HG03354 (cell line): ENCODE results near the gene VDAC1.
"Not testable (repeated sequence)": the region's sequence is repeated elsewhere in the genome, so short reads cannot be mapped to it uniquely, and the experiment has no call there.

Experiments used
- ATAC-seq: cut with Tn5 transposase; IDR thresholded peaks from one replicate; pipeline ENCODE4 v1.9.1; 2021; ENCODE audit warnings: mild to moderate bottlenecking; ENCODE audit not compliant: unreplicated experiment, poor library complexity, severe bottlenecking

Gene VDAC1

GRCh38 chr5:133998807-133999206 is 6.0 kb downstream of the VDAC1 start:
- no peak for ATAC-seq

DNA sequence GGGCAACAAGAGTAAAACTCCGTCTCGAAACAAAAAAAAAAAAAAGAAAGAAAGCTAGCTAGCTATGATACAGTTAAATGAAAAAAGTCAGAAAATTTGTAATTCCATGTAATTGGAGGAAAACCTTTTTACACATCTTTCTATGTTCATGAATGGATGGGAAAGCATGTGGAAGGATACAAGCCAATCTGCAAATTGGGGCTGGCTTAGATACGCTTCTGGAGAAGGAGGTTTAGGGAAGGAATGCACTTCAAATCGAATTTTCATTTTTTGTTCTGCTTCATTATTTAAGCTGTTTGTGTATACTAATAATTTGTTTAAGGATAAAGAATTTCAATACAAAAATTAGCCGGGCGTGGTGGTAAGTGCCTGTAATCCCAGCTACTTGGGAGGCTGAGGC is 6.7 kb downstream of the VDAC1 start:
- no peak for ATAC-seq

DNA sequence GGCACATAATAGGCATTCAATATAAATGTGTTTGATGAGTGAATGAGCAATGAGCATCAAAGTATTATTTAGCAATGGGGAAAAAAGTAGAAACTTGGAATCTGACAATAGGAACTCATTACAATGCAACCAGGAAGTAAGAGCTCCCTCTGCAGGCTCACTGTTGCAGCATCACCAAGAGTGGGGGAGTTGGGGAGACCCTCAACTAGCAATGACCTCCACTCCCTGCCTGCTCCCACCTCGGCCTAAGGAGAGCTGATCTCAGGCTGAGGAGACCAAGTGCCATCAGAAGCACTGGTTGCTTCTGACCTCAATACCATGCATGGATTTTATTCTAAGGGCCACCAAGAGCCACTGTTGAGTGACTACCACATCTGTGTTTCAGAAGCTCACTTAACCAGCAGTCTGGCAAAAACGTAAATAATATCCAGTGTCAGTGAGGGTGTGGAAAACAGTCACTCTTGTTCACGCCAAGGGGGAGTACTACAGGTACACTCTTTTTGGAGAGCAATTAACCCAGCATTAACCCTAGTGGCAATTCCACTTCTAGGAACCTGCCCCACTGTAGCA is 8.0 kb downstream of the VDAC1 start:
- no peak for ATAC-seq

DNA sequence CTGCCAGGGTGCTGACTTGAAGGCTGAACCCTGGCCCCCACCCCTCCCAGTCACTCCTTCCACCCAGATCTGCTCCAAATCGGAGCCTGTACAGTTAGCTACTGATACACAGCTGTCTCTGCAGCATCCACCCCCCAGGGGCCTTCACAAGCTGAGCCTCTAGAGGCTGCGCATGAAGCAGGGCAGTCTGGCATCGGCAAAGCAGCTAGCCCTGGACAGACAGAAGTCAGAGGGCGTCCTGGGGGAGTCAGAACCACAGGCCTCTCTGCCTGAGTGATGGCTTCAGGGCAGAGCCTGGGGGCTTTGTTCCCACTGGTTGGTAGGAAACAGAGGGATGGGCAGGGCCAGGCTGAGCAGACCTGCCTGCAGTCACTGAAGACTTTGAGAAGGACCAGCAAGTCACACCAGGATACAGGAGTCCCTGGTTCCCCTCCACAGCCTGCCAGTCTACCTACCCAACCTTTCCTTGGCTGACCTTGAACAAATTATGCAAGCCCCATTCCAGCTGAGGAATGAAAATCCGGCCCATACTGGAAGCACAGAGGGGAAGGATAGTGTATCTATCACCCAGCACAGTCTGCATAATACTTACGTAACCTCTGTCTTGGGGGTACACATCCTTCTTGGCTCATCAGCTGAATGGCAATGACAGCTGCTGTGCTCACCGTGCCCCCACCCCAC is 8.8 kb downstream of the VDAC1 start:
- ATAC-seq: no peak

DNA sequence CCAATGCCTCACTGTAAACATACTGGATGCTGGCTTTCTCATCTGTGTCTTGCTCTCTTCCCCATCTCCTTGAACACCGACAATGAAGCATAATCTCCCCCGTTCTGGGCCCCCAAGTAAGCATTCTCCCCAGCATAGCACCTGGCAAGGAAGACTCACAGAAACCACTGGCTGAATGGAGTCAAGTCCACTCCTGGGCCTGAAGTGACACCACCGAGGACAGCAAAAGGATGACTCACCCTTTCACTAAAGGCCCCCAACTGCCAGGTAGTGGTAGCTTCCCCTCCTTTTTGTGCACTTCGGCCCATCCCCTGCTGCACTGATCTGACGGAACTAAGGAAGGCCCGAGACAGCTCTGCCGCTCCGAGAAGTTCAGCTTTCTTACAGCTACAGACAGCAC is 9.4 kb downstream of the VDAC1 start:
- no peak for ATAC-seq

DNA sequence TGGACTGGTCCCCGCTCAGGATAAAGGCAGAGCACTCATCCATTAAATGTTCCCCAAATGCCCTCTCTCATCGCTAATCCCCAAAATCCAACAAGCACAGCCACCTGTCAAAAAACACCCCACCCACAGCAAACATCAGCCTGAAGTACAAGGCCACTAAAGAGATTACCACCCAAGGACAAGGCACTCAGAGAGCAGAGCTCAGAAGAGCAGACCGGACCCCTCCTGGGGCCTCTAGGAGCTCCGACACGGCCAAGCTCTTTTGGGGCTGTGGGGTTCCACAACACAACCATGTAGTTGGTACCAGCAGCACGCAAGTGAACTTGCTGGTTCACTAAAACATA is 9.8 kb downstream of the VDAC1 start:
- no peak for ATAC-seq

- no peak for ATAC-seq
Measured at GRCh38 chr5:133994297-133994989, 10.3 kb downstream of the VDAC1 start.

- ATAC-seq: no peak
Measured at GRCh38 chr5:133993185-133993936, 11.4 kb downstream of the VDAC1 start.

DNA sequence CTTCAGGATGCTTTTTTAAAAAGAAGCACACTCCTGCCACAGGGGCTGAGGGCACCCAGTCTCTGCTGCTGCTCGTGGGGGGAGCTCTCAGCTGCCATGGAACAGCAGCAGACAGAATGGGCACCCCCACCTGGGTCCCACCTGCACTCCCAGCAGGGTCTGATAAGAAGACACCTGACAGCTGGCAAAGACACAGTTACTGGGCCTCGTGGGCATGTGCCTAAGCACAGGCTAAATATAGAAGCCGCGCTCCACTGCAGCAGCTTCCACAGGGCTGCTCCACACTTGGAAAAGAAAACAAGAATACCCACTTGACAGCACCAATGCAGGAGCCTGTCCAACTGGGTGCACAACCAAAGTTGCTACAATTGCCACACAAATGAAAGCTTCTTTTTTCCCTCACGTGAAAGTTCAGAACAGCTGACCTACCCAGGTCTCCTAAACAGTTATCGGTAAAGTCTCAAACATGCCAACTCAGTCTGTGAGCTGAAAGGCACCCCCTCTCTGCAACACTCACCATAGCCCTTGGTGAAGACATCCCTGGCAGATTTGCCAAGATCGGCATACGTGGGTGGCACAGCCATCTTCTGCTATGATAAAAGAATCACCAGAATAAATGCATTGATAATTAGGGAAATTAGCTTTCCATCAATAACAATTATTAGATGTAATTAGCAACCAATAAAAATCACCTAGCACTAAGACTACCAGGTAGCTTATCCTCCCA is 12.2 kb downstream of the VDAC1 start:
- no peak for ATAC-seq

DNA sequence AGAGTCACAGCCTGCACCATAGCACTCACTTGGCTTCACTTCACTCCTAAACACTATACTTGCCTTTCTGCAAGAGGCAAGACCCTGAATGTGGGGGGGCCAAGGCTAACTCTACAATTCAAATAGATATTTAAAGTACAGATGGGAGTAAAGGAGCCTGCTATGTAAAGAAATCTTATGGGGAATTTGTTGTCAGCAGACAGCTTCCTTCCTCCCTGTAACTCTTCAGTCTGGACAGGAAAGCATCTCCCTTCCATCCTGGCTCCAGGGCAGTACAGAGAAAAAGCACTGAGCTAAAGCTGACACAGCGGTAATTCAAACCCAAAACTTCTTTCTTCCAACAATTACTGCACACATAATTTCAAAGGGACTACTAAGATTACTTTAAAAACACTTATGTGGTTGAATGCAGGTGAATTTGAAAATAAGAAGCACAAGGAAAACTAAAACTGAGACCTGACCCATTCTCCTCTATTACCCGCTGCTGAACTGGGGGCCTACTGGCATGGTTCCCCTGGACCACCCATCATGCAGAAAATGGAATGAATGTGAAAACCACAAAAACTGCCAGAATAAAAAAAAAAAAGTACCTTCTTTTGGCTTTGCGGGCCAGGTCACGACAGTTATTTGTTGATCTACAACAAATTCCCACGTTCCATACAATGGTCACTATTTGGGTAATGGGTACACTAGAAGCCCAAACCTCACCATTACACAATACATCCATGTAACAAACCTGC is 13.4 kb downstream of the VDAC1 start:
- no peak for ATAC-seq

- no peak for ATAC-seq
Measured at GRCh38 chr5:133990396-133990795, 14.4 kb downstream of the VDAC1 start.

DNA sequence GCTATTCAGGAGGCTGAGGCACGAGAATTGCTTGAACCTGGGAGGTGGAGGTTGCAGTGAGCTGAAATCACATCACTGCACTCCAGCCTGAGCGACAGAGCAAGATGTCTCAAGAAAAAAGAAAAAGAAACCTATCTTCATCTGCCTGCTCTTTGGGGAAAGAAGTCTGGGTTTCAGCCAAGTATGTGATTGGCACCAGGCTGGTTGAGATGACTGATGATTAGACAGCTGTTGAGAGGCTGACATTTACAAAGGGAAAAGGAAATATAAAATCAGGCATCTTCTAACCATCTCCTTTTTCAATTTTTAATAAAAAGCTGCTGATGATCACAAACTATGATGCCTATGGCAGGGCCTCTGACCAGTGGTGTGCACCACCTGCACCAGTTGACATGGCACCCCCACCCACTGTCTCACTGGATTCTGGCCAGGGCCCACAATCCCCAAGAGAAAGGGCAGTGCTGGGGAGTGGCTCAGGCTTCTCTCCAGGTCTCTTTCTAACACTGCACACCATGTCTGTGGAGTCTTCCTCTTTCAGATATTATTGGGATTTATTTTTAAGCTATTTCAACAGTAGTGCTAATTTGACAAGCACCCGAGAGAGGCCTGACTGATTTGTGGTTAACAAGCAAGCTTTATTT is 19.1 kb downstream of the VDAC1 start:
- no peak for ATAC-seq

DNA sequence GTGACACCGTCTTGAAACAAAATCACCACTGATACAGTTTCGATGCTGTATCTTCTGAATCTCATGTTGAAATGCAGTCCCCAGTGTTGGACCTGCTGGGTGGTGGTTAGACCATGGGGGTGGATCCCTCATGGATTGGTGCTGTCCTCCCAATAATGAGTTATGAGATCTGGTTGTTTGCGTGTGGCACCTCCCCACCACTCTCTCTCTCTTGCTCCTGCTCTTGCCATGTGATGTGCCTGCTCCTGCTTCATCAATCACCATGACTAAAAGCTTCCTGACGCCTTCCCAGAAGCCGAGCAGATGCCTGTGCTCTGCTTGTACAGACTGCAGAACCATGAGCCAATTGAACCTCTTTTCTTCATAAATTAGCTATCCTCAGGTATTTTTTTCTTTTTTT is 21.1 kb downstream of the VDAC1 start:
- no peak for ATAC-seq

- ATAC-seq: no peak
Measured at GRCh38 chr5:133981714-133982113, 23.1 kb downstream of the VDAC1 start.

- no peak for ATAC-seq
Measured at GRCh38 chr5:133980652-133981051, 24.1 kb downstream of the VDAC1 start.

GRCh38 chr5:133978943-133979342 is 25.8 kb downstream of the VDAC1 start:
- no peak for ATAC-seq

DNA sequence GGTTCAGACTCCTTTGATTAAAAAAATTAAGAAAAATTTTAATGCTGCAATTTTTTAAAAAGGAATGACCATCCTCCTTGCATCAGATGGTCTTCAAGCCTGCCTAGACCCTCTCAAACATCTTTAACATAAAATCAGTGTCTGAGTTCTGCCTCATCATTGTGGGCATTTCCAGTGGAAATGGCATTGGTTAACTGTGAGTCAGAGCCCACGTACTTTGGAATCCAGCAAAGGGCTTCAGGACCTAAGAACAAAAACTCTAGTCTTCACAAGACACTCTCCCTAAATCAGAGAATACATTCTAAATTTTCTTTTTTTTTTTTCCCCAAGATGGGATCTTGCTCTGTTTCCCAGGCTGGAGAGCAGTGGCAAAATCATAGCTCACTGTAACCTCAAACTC is 26.9 kb downstream of the VDAC1 start:
- ATAC-seq: no peak

GRCh38 chr5:133977161-133977787 is 27.5 kb downstream of the VDAC1 start:
- no peak for ATAC-seq

GRCh38 chr5:133975546-133975945 is 29.2 kb downstream of the VDAC1 start:
- ATAC-seq: not testable (repeated sequence)
